Panc1 (cell line): ENCODE results near the gene DENND10. TPM values are rescaled to one million over a fixed set of nuclear protein-coding genes. Genes with fewer than 3 reads are reported as not detected.
"Not testable (repeated sequence)": the region's sequence is repeated elsewhere in the genome, so short reads cannot be mapped to it uniquely, and the experiment has no call there.

Source experiments
- ATAC-seq: fragments of 200-7000 bp; cut with Tn5 transposase; 2 replicates; pipeline ENCODE4 v1.9.1; 2020; ENCODE audit warnings: mild to moderate bottlenecking, moderate library complexity
- BruUV-seq: library from RNA; stranded (reverse); fragments of 400-500 nt; replicated peaks from 2 replicates; lab custom pipeline; 2021; lab: Mats Ljungman, UMichigan
- CTCF ChIA-PET: fragments of 300-600 bp; sonication (Branson Sonifier 250); formaldehyde crosslinking; loops from one replicate; lab custom pipeline; 2022; ENCODE audit warnings: antibody characterized with exemption; lab: Charles Lee
- POLR2A ChIA-PET: fragments of 300-600 bp; sonication (Branson Sonifier 250); formaldehyde crosslinking; loops from one replicate; lab custom pipeline; 2022; ENCODE audit warnings: antibody characterized with exemption; lab: Charles Lee
- DNase-seq: peaks from one replicate; pipeline ENCODE4 v3.0.0-alpha.2; 2010; ENCODE audit warnings: low read depth, low spot score
- H3K27ac ChIP-seq: 2 replicates; pipeline ENCODE4 v1.5.1; 2011; ENCODE audit warnings: mild to moderate bottlenecking, low read length, inconsistent platforms
- H3K27me3 ChIP-seq: fragments of 200-500 bp; sonication (Bioruptor generic); 2 replicates; pipeline ENCODE4 v1.6.0; 2014; ENCODE audit warnings: low read length, inconsistent platforms; ENCODE audit not compliant: control insufficient read depth, insufficient read depth
- H3K36me3 ChIP-seq: fragments of 200-500 bp; sonication (Bioruptor generic); 2 replicates; pipeline ENCODE4 v1.5.1; 2014; ENCODE audit warnings: inconsistent platforms, mild to moderate bottlenecking, low read length, moderate library complexity; ENCODE audit not compliant: control insufficient read depth, insufficient read depth
- H3K4me1 ChIP-seq: 2 replicates; pipeline ENCODE4 v1.5.1; 2011; ENCODE audit warnings: inconsistent platforms, mild to moderate bottlenecking, low read length, moderate library complexity; ENCODE audit not compliant: control insufficient read depth, insufficient read depth
- H3K4me3 ChIP-seq, 2 experiments: 2 replicates each; pipeline ENCODE4 v1.5.1; 2011 to 2012; ENCODE audit warnings: low read depth in 2 of 2, low read length in 2 of 2, mild to moderate bottlenecking in 2 of 2, inconsistent platforms in 1 of 2, moderate library complexity in 1 of 2
- H3K9me3 ChIP-seq: fragments of 200-500 bp; sonication (Bioruptor generic); 2 replicates; pipeline ENCODE4 v1.5.1; 2014; ENCODE audit warnings: low read depth, mild to moderate bottlenecking, inconsistent platforms, low read length, moderate library complexity; ENCODE audit not compliant: control insufficient read depth, insufficient read depth
- CTCF ChIP-seq: fragments of 450-650 bp; IDR thresholded peaks from 2 replicates; pipeline ENCODE4 v1.5.1; 2017; ENCODE audit warnings: mild to moderate bottlenecking
- POLR2AphosphoS5 ChIP-seq: IDR thresholded peaks from 2 replicates; pipeline ENCODE4 v1.6.1; 2012; ENCODE audit warnings: mild to moderate bottlenecking, low read depth, low read length, moderate library complexity
- REST ChIP-seq, 2 experiments: IDR thresholded peaks; 2 replicates each; pipeline ENCODE4 v1.6.1; 2011 to 2012; ENCODE audit warnings: low read depth in 2 of 2, control low read depth in 1 of 2, low read length in 1 of 2, mild to moderate bottlenecking in 1 of 2, moderate library complexity in 1 of 2; ENCODE audit not compliant: insufficient read depth in 1 of 2
- SIN3A ChIP-seq: IDR thresholded peaks from 2 replicates; pipeline ENCODE4 v1.6.1; 2012; ENCODE audit warnings: low read depth, mild to moderate bottlenecking, low read length, moderate library complexity, borderline replicate concordance; ENCODE audit not compliant: insufficient read depth
- TCF7L2 ChIP-seq: IDR thresholded peaks from 2 replicates; pipeline ENCODE4 v1.6.1; 2011; ENCODE audit warnings: mild to moderate bottlenecking, low read depth, low read length, inconsistent platforms
- in situ Hi-C: cut with HindIII; loops from 2 replicates; pipeline ENCODE4 v1.10.0; 2016; ENCODE audit warnings: low sequenced_read_pairs, low pct_unique_long_range_greater_than_20kb
- intact Hi-C: fragments of 100-400 bp; cut with micrococcal nuclease; formaldehyde crosslinking; loops from one replicate; pipeline ENCODE4 v1.10.0; 2022; ENCODE audit not compliant: unreplicated experiment
- total RNA-seq: library from RNA; stranded (reverse); gene quantifications from one replicate; pipeline ENCODE4 v1.2.1, GENCODE V29; 2021; ENCODE audit not compliant: unreplicated experiment

Gene DENND10
- total RNA-seq, 1 experiment from 2014 or later = 72.8 TPM

- POLR2A ChIA-PET = no interaction called here
- CTCF ChIA-PET = interaction anchor here (0.6 kb wide), 1 partner anchor 12 kb away, joined by 12 read pairs; no protein-coding TSS in a partner anchor
Observed at GRCh38 chr10:119095640-119096039, 8.3 kb upstream of the DENND10 start.

GRCh38 chr10:119096641-119097415, 7.1 kb upstream of the DENND10 start:
- H3K4me3 ChIP-seq, CTCF ChIA-PET, H3K36me3 ChIP-seq, intact Hi-C loops, BruUV-seq, H3K27me3 ChIP-seq, POLR2A ChIA-PET, DNase-seq, H3K4me1 ChIP-seq, H3K9me3 ChIP-seq, ATAC-seq, H3K27ac ChIP-seq, in situ Hi-C loops: not testable (repeated sequence)

More at GRCh38 chr10:119095640-119096039, 8.3 kb upstream of the DENND10 start:
- Histone ChIP-seq H3K27me3 (no peaks in the 10 kb centered on the region), H3K36me3 (no peaks in the 10 kb centered on the region), H3K4me1 (no peaks in the 10 kb centered on the region), H3K9me3 (no peaks in the 10 kb centered on the region), H3K4me3 (no peak overlapping the region), H3K27ac (no peak overlapping the region)
- no TSS peak for BruUV-seq
- in situ Hi-C loops (no loop called here), intact Hi-C loops (no loop called here)
- DNase-seq (no peak), ATAC-seq (no peak)
- TF ChIP-seq SIN3A = no peak
- no peak for TF ChIP-seq CTCF
- no peak for TF ChIP-seq REST (IDR thresholded peaks at IDR 0.05; ENCODE audit: insufficient read depth in 1 of 2, low read depth in 2 of 2, low read length in 1 of 2)
- no peak for TF ChIP-seq POLR2AphosphoS5
- TF ChIP-seq TCF7L2 = no peak

- in situ Hi-C loops (no loop called here), intact Hi-C loops (no loop called here)
- ChIA-PET POLR2A (no interaction called here), CTCF (interaction anchor here (0.6 kb wide), 1 partner anchor 13 kb away, joined by 10 read pairs; no protein-coding TSS in a partner anchor)
- Histone ChIP-seq H3K9me3 (no peaks in the 10 kb centered on the region), H3K4me3 (no peak overlapping the region), H3K4me1 (peaks cover 8% of the 10 kb centered on the region; the same call in 1 of the 2 replicates), H3K36me3 (no peaks in the 10 kb centered on the region), H3K27me3 (no peaks in the 10 kb centered on the region), H3K27ac (no peak overlapping the region)
- ATAC-seq (no peak), DNase-seq (no peak)
- no peak for TF ChIP-seq SIN3A
- TF ChIP-seq REST (IDR thresholded peaks at IDR 0.05; ENCODE audit: insufficient read depth in 1 of 2, low read depth in 2 of 2, low read length in 1 of 2) = no peak
- TF ChIP-seq CTCF = no peak
- no peak for TF ChIP-seq POLR2AphosphoS5
- no peak for TF ChIP-seq TCF7L2
- BruUV-seq = no TSS peak
Observed at GRCh38 chr10:119098576-119098975, 5.3 kb upstream of the DENND10 start.
